ENCODE measurements around the gene TSPO2.
A peak's percentile ranks its signal among the peaks of the same experiment; 100 is the strongest.
"Not testable (repeated sequence)": the region's sequence is repeated elsewhere in the genome, so short reads cannot be mapped to it uniquely, and the experiment has no call there.

Gene TSPO2

GRCh38 chr6:41042226-41043055 lies at the start of gene TSPO2:
Gene TSPO2 (plus strand): TSS chr6:41042467. CDS start chr6:41042986, 519 bp downstream.
- no peak for DNase-seq (ENCODE audit: low read depth in 2 of 2, low spot score in 1 of 2)

GRCh38 chr6:40992746-40993145 lies 49.5 kb upstream of the TSPO2 start:
- no peak for DNase-seq (ENCODE audit: low read depth in 2 of 2, low spot score in 1 of 2)

GRCh38 chr6:40996591-40997233 lies 45.6 kb upstream of the TSPO2 start:
- no peak for DNase-seq (ENCODE audit: low read depth in 2 of 2, low spot score in 1 of 2)

GRCh38 chr6:40997234-40997957 lies 44.9 kb upstream of the TSPO2 start:
- DNase-seq (ENCODE audit: low read depth in 2 of 2, low spot score in 1 of 2) = no peak

GRCh38 chr6:40998661-40999060 lies 43.6 kb upstream of the TSPO2 start:
- no peak for DNase-seq (ENCODE audit: low read depth in 2 of 2, low spot score in 1 of 2)

GRCh38 chr6:40999569-40999968 lies 42.7 kb upstream of the TSPO2 start:
- no peak for DNase-seq (ENCODE audit: low read depth in 2 of 2, low spot score in 1 of 2)

- no peak for DNase-seq (ENCODE audit: low read depth in 2 of 2, low spot score in 1 of 2)
Observed at GRCh38 chr6:41000248-41000647, 42.0 kb upstream of the TSPO2 start.

GRCh38 chr6:41002168-41002567 lies 40.1 kb upstream of the TSPO2 start:
- no peak for DNase-seq (ENCODE audit: low read depth in 2 of 2, low spot score in 1 of 2)

- DNase-seq (ENCODE audit: low read depth in 2 of 2, low spot score in 1 of 2) = peak; percentile 25 to 29
Observed at GRCh38 chr6:41006217-41006616, 36.0 kb upstream of the TSPO2 start.

- DNase-seq (ENCODE audit: low read depth in 2 of 2, low spot score in 1 of 2) = not testable (repeated sequence)
Observed at GRCh38 chr6:41006980-41007379, 35.3 kb upstream of the TSPO2 start.

GRCh38 chr6:41008011-41008410 lies 34.3 kb upstream of the TSPO2 start:
- no peak for DNase-seq (ENCODE audit: low read depth in 2 of 2, low spot score in 1 of 2)

GRCh38 chr6:41009669-41010068 lies 32.6 kb upstream of the TSPO2 start:
- no peak for DNase-seq (ENCODE audit: low read depth in 2 of 2, low spot score in 1 of 2)

GRCh38 chr6:41011673-41012072 lies 30.6 kb upstream of the TSPO2 start:
- DNase-seq (ENCODE audit: low read depth in 2 of 2, low spot score in 1 of 2) = no peak

GRCh38 chr6:41013466-41014153 lies 28.7 kb upstream of the TSPO2 start:
- DNase-seq (ENCODE audit: low read depth in 2 of 2, low spot score in 1 of 2) = no peak

- DNase-seq (ENCODE audit: low read depth in 2 of 2, low spot score in 1 of 2) = no peak
Observed at GRCh38 chr6:41014780-41015179, 27.5 kb upstream of the TSPO2 start.

- DNase-seq (ENCODE audit: low read depth in 2 of 2, low spot score in 1 of 2) = not testable (repeated sequence)
Observed at GRCh38 chr6:41015860-41016259, 26.4 kb upstream of the TSPO2 start.

GRCh38 chr6:41017663-41018062 lies 24.6 kb upstream of the TSPO2 start:
- no peak for DNase-seq (ENCODE audit: low read depth in 2 of 2, low spot score in 1 of 2)

GRCh38 chr6:41021832-41022231 lies 20.4 kb upstream of the TSPO2 start:
- DNase-seq (ENCODE audit: low read depth in 2 of 2, low spot score in 1 of 2) = no peak

GRCh38 chr6:41022294-41022693 lies 20.0 kb upstream of the TSPO2 start:
- no peak for DNase-seq (ENCODE audit: low read depth in 2 of 2, low spot score in 1 of 2)

GRCh38 chr6:41023114-41023513 lies 19.2 kb upstream of the TSPO2 start:
- DNase-seq (ENCODE audit: low read depth in 2 of 2, low spot score in 1 of 2) = no peak

GRCh38 chr6:41025966-41026530 lies 16.2 kb upstream of the TSPO2 start:
- no peak for DNase-seq (ENCODE audit: low read depth in 2 of 2, low spot score in 1 of 2)
